DMS79 treated with DMSO at 0.1 percent for 48 hours (cell line): ENCODE results near the gene CHD5.
"Not testable (repeated sequence)": the region's sequence is repeated elsewhere in the genome, so short reads cannot be mapped to it uniquely, and the experiment has no call there.

Source experiments
- DNase-seq: peaks from one replicate; lab custom pipeline; 2025; lab: John Stamatoyannopoulos, UW

CHD5 gene

GRCh38 chr1:6180268-6180706, at the start of gene CHD5:
CHD5 (minus strand) TSS chr1:6180321; CDS start chr1:6180023, 298 bp downstream.
- peak; percentile 24 for DNase-seq

- DNase-seq = no peak
Observed at GRCh38 chr1:6225651-6226050, 45.5 kb upstream of the CHD5 start.

- no peak for DNase-seq
Observed at GRCh38 chr1:6224718-6225117, 44.6 kb upstream of the CHD5 start.

DNA sequence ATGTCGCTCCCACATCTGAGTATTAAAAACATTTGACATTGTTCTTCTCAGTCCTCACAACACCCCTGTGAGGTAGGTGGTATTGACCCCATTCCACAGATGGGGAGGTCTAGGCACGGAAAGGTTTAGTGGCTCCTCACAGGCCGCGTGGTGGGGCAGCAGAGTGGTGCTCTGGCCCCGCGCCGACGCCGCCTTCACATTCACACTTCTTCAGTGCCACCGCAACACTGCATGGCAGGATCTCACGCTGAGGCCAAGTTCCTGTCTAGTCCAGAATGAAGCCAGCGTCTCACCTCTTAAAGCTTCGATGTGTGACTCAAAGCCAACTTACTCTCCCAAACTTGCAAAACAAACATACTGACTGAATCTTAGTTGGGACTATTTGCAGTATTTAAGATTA, 43.5 kb upstream of the CHD5 start:
- DNase-seq = no peak

DNA sequence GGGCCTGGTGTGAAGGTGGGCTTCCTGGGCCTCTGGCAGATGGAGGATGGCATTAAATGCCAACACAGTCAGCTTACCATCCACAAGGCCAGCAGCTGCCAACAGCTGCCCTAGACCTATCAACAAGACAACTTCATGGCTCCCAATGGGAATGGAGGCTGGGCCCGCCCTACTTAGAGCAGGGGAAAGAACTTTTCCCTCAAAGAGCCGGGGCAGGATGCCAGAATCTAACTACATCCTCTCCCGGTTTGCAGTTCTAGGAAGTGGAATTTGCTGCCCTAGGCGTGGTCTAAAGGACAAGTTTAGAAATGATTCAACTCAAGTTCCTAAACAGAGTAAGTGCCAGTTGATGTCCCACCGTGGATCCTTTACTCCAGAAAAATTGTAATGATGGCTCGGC, 42.5 kb upstream of the CHD5 start:
- no peak for DNase-seq

- DNase-seq = peak; percentile 91
Observed at GRCh38 chr1:6221210-6221784, 41.2 kb upstream of the CHD5 start.

GRCh38 chr1:6220236-6220635, 40.1 kb upstream of the CHD5 start:
- DNase-seq = no peak

- DNase-seq = not testable (repeated sequence)
Observed at GRCh38 chr1:6219641-6220040, 39.5 kb upstream of the CHD5 start.

- no peak for DNase-seq
Observed at GRCh38 chr1:6218375-6219164, 38.4 kb upstream of the CHD5 start.

DNA sequence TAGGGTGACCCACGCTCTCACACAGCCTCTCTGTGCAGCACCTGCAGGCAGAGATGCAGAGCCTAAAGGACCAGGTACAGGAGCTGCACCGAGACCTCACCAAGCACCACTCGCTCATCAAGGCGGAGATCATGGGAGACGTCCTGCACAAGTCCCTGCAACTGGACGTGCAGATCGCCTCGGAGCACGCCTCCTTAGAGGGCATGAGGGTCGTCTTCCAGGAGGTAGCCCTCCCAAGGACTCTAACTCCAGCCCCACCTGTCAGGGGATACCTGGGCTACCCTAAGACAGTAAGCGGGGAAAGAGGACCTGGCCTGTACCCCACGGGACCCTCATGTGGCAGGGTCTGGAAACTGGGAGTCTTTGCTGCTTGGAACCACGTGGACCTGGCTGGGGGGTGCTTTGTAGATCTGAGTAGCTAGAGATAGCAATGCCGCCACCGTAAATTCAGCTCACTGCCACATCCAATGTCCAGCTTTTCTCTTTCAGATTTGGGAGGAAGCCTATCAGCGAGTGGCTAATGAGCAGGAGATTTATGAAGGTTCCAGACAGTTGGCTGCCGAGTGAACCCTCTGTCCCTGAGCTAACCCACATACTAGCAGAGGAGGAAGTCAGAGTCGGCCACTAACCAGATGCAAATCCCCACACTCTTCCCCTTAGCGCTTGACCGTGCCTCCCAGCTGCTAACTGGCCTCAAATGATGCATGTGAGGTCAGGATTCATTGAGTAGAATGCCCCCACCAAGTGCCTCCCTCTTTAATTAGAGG, 32.3 kb upstream of the CHD5 start:
- no peak for DNase-seq

GRCh38 chr1:6211731-6212130, 31.6 kb upstream of the CHD5 start:
- no peak for DNase-seq

- no peak for DNase-seq
Observed at GRCh38 chr1:6210591-6211355, 30.7 kb upstream of the CHD5 start.

DNA sequence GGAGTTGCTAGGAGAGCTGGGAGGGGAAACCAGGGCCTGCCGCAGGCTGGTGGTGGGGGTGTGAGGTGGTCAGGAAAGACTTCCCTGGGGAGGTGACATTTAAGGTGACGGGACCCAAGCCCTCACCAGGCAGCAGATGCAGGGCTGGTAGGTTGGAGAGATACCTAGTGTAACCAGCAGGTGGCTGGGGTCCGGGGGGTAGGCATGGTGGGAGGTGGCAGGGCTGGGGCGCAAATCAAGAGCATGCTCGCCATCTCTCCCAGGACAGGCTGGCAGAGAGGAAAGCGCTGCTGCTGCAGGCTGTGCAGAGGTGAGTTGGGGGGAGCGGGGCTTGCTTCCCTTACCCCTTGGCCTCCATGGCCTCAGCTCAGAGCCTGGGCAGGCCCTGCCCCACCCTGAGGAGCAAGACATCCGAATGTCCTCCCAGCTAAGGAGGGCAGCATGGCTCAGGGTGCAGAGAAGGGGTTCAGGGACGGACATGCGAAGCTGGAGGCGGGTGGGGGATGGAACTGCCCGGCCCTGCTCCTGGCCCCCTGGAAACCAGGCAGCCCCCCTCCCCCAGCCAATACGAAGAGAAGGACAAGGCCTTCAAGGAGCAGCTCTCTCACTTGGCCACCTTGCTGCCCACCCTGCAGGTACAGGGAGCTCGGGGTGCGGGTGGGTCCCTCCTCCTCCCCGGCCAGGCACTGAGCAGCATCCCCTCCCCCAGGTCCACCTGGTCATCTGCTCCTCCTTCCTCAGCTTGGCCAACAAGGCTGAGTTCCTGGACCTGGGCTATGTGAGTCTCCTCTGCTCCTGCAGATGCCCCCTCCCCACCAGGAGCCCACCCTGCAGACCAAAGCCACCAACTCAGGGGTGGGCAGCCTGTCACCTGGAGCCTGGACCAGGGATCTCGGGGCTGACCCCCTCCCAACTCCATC, 29.8 kb upstream of the CHD5 start:
- DNase-seq = no peak

DNA sequence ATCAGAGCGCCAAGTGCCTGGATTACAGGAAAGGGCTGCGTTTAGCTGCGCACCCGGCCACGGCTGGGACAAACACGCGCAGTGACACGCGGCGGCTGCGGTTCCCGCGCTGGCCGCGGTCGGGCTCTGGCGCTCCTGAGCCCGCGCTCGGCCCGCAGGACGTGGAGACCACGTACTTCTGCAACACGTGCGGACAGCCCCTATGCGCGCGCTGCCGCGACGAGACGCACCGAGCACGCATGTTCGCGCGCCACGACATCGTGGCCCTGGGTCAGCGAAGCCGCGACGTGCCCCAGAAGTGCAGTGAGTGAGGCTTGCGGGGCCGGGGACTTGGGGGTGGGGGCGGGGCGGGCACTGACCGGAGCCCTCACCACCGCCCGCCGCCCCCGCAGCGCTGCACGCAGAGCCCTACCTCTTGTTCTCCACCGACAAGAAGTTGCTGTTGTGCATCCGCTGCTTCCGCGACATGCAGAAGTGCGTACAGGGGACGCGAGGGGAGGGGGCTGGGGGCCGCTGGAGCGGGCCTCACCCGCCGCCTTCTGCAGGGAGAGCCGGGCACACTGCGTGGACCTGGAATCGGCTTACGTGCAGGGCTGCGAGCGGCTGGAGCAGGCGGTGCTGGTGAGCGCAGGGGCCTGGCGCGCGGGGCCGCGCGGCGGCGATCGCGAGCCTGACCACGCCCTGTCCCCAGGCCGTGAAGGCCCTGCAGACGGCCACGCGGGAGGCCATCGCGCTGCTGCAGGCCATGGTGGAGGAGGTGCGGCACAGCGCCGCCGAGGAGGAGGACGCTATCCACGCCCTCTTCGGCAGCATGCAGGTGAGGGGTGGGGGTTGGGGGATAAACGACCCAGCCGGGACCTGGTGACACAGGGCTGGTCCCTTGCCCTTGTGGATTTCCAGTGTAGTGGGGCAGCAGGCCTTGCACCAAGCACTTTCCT, 28.9 kb upstream of the CHD5 start:
- DNase-seq = no peak

DNA sequence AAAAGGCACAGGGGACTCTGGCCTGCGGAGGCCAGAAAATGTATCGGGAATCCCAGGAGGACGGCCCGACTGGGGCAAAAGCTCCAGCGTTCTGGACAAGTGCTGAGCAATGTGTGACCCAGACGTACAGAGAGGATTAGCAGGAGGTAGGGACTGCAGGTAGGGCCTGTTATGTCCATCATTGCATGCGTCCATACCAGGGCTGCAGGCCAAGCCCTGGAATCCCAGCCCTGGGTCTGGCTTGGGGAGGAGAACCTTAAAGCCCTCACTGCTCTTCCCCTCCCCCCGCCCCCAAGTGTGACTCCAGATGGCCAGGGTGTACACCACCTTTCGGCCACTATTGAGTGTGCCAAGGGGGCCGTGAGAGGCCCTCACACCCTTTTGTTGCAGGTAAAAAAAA, 27.8 kb upstream of the CHD5 start:
- DNase-seq = no peak

DNA sequence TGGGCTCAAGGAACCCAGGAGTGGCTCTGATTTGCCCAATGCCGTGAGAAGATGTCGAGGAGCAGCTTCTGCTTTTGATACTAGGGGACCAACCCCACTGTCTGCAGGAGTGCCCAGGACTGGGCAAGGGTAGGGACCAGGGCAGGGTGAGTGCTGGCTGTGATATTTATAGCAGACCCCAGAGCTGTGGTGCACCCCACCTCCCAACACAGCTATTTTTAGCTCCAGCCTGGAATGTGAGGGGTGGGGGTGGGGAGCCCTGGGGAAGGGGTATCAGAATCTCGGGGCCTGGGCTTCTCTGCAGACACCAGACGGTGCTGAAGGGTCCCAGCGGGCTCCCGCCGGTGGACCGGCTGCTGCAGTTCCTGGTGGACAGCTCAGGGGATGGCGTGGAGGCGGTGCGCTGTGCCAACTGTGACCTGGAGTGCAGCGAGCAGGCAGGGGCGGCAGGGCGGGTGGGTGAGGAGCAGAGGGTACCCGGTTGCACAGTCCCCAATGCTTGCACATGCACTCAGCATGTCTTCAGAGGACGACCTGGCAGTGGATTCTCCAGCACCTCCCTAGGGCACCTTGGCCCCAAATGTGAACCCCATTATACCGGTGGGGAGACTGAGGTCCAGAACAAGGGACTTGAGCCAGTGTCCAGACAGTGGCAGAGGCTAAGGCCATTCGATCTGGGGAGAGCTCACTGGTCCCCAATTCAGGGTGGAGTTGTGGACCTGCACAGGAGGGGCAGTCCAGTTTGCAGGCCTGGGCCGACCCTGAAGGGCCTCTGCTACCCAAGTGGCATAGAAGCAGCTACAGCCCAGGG, 27.2 kb upstream of the CHD5 start:
- DNase-seq = no peak

DNA sequence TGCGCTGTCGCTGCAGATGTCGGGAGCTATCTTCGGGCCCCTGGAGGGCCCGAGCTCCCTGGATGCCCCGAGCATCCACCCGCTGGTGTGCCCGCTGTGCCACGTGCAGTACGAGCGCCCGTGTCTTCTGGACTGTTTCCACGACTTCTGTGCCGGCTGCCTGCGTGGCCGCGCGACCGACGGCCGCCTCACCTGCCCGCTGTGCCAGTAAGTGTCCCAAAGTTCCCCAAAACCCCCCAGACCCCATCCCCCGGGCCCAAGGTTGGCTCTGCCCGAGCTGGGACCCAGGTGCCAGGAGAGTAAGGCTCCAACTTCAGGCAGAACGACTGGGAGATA, 26.4 kb upstream of the CHD5 start:
- no peak for DNase-seq

GRCh38 chr1:6205849-6206519, 25.9 kb upstream of the CHD5 start, which contains the start of gene RNF207:
RNF207 (plus strand) TSS chr1:6206119; CDS start chr1:6206536, 417 bp downstream.
- DNase-seq = peak; percentile 56

DNA sequence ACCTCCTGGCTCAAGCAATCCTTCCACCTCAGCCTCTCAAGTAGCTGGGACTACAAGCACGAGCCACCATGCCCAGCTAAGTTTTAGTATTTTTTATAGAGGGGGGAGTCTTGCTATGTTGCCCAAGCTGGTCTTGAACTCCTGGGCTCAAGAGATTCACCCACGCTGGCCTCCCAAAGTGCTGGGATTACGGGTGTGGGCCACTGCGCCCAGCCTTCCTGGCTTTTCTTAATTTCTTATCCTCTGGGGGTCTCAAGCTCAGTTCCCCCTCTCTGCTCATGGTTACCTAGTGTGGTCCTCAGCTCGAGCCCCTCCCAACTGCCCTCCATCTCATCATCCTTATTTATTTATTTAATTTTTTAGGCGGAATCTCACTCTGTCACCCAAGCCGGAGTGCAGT, 22.1 kb upstream of the CHD5 start:
- DNase-seq = no peak
